Measurements from ENCODE around the gene KLHL7. TPM values are rescaled to one million over a fixed set of nuclear protein-coding genes. Genes with fewer than 3 reads are reported as not detected.

KLHL7 gene
- total RNA-seq, 2 experiments from 2014 or later = 14.3 to 19.6 TPM

DNA sequence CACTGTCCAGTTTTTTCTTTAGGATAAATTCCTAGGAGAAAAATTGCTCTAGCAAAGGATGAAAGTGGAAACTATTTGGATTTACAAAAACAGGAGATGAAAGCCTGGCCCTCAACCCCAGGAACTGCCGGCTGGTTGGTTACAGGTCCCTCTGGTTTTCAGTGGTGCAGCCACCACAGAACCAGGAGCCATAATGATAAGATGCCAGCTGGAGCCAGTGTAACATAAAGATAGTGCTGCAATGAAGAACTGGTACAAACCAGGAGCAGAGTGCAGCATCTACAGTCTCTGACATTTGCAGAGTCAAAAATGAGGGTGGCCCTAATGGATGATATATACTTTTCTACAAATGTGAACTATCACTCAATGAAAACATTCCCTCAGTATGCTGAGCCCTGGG, 55.9 kb downstream of the KLHL7 start:
- DNase-seq (no peak), ATAC-seq (ENCODE audit: poor library complexity) (no peak)
- Mint-ChIP-seq H3K27ac (no peak overlapping the region), H3K36me3 (ENCODE audit: low read depth) (peaks cover 26% of the 10 kb centered on the region), H3K9me3 (no peaks in the 10 kb centered on the region), H3K27me3 (no peaks in the 10 kb centered on the region), H3K4me3 (no peak overlapping the region), H3K4me1 (ENCODE audit: low read depth) (no peaks in the 10 kb centered on the region)
- H3K36me3 ChIP-seq (ENCODE audit: insufficient read depth, low read length) = no peaks in the 10 kb centered on the region
- CTCF ChIA-PET = no interaction called here
- no peak overlapping the region for H3K4me3 ChIP-seq (ENCODE audit: low read length)
- no peaks in the 10 kb centered on the region for H3K9me3 ChIP-seq (ENCODE audit: control insufficient read depth in 1 of 2, insufficient read depth in 1 of 2, low read length in 2 of 2)
- POLR2A ChIA-PET = interaction anchor here (0.7 kb wide), 1 partner anchor 56 kb away, joined by 3 read pairs; the partner anchor contains the start of gene KLHL7
- H3K4me1 ChIP-seq (ENCODE audit: insufficient read depth, low read length) = no peaks in the 10 kb centered on the region
- H3K27me3 ChIP-seq (ENCODE audit: control insufficient read depth in 1 of 2, insufficient read depth in 2 of 2, low read length in 2 of 2) = no peaks in the 10 kb centered on the region
- intact Hi-C loops (cut with DNase I, micrococcal nuclease) = no loop called here
- no peak for TF ChIP-seq CTCF (IDR thresholded peaks at IDR 0.05)
- H3K27ac ChIP-seq (ENCODE audit: low read depth in 1 of 2, low read length in 2 of 2) = no peak overlapping the region

- Mint-ChIP-seq H3K27ac (no peak overlapping the region), H3K4me1 (ENCODE audit: low read depth) (no peaks in the 10 kb centered on the region), H3K27me3 (no peaks in the 10 kb centered on the region), H3K36me3 (ENCODE audit: low read depth) (peaks cover 8% of the 10 kb centered on the region), H3K4me3 (no peak overlapping the region), H3K9me3 (no peaks in the 10 kb centered on the region)
- TF ChIP-seq CTCF (IDR thresholded peaks at IDR 0.05) = no peak
- ATAC-seq (ENCODE audit: poor library complexity) (no peak), DNase-seq (no peak)
- no peaks in the 10 kb centered on the region for H3K27me3 ChIP-seq (ENCODE audit: control insufficient read depth in 1 of 2, insufficient read depth in 2 of 2, low read length in 2 of 2)
- H3K9me3 ChIP-seq (ENCODE audit: control insufficient read depth in 1 of 2, insufficient read depth in 1 of 2, low read length in 2 of 2) = no peaks in the 10 kb centered on the region
- intact Hi-C loops (cut with DNase I, micrococcal nuclease) = no loop called here
- POLR2A ChIA-PET = no interaction called here
- peaks cover 7% of the 10 kb centered on the region for H3K36me3 ChIP-seq (ENCODE audit: insufficient read depth, low read length)
- H3K27ac ChIP-seq (ENCODE audit: low read depth in 1 of 2, low read length in 2 of 2) = no peak overlapping the region
- no peak overlapping the region for H3K4me3 ChIP-seq (ENCODE audit: low read length)
- CTCF ChIA-PET = no interaction called here
- H3K4me1 ChIP-seq (ENCODE audit: insufficient read depth, low read length) = no peaks in the 10 kb centered on the region
Observed at GRCh38 chr7:23164846-23165245, 59.3 kb downstream of the KLHL7 start.

GRCh38 chr7:23165316-23165715, 59.7 kb downstream of the KLHL7 start:
- no peaks in the 10 kb centered on the region for H3K27me3 Mint-ChIP-seq
- DNase-seq (no peak), ATAC-seq (ENCODE audit: poor library complexity) (no peak)
- no peaks in the 10 kb centered on the region for H3K4me1 Mint-ChIP-seq (ENCODE audit: low read depth)
- no peaks in the 10 kb centered on the region for H3K9me3 Mint-ChIP-seq
- no peaks in the 10 kb centered on the region for H3K9me3 ChIP-seq (ENCODE audit: control insufficient read depth in 1 of 2, insufficient read depth in 1 of 2, low read length in 2 of 2)
- CTCF ChIA-PET = no interaction called here
- no peaks in the 10 kb centered on the region for H3K4me1 ChIP-seq (ENCODE audit: insufficient read depth, low read length)
- intact Hi-C loops (cut with DNase I, micrococcal nuclease) = no loop called here
- TF ChIP-seq CTCF (IDR thresholded peaks at IDR 0.05) = no peak
- no peak overlapping the region for H3K4me3 Mint-ChIP-seq
- no peak overlapping the region for H3K27ac ChIP-seq (ENCODE audit: low read depth in 1 of 2, low read length in 2 of 2)
- POLR2A ChIA-PET = no interaction called here
- H3K27ac Mint-ChIP-seq = no peak overlapping the region
- H3K4me3 ChIP-seq (ENCODE audit: low read length) = no peak overlapping the region
- peaks cover 7% of the 10 kb centered on the region for H3K36me3 Mint-ChIP-seq (ENCODE audit: low read depth)
- no peaks in the 10 kb centered on the region for H3K27me3 ChIP-seq (ENCODE audit: control insufficient read depth in 1 of 2, insufficient read depth in 2 of 2, low read length in 2 of 2)
- H3K36me3 ChIP-seq (ENCODE audit: insufficient read depth, low read length) = peaks cover 7% of the 10 kb centered on the region

Measured in CD4-positive, alpha-beta T cell (primary cell).